Sigmoid colon (tissue), 7 donors: Measurements from ENCODE around the gene LTBP1. TPM values are rescaled to one million over a fixed set of nuclear protein-coding genes. Genes with fewer than 3 reads are reported as not detected.

Experiments
- DNase-seq: peaks from one replicate; pipeline ENCODE4 v3.0.0-alpha.2; 2019
- H3K27ac ChIP-seq, 4 donors: fragments of 200-600 bp; sonication (generic); one replicate each; pipeline ENCODE4 v1.5.1; 2016 to 2019; ENCODE audit warnings: mild to moderate bottlenecking in 1 of 4
- H3K27me3 ChIP-seq, 3 donors: fragments of 200-600 bp; sonication (generic); one replicate each; pipeline ENCODE4 v1.5.1; 2019; ENCODE audit warnings: mild to moderate bottlenecking in 1 of 3
- H3K36me3 ChIP-seq, 4 donors: fragments of 200-600 bp; sonication (generic); one replicate each; pipeline ENCODE4 v1.5.1; 2016 to 2019
- H3K4me1 ChIP-seq, 4 donors: fragments of 200-600 bp; sonication (generic); one replicate each; pipeline ENCODE4 v1.5.1; 2017 to 2019
- H3K4me3 ChIP-seq, 4 donors: fragments of 200-600 bp; sonication (generic); one replicate each; pipeline ENCODE4 v1.5.1; 2017 to 2019; ENCODE audit warnings: mild to moderate bottlenecking in 2 of 4, moderate library complexity in 1 of 4
- H3K9me3 ChIP-seq, 4 donors: fragments of 200-600 bp in 3 of 4; sonication (generic) in 3 of 4; one replicate each; pipeline versions ENCODE4 v1.5.1 to v1.6.1; 2013 to 2019
- EP300 ChIP-seq, 4 donors: sonication (generic); formaldehyde crosslinking; IDR thresholded peaks; one replicate each; pipeline ENCODE4 v1.6.1; 2017; ENCODE audit warnings: antibody characterized with exemption in 4 of 4
- POLR2A ChIP-seq, 2 donors: fragments of 450-650 bp; IDR thresholded peaks; one replicate each; pipeline ENCODE4 v1.6.1; 2016; ENCODE audit warnings: antibody characterized with exemption in 2 of 2, mild to moderate bottlenecking in 2 of 2, moderate library complexity in 2 of 2
- POLR2AphosphoS5 ChIP-seq, 4 donors: sonication (generic); formaldehyde crosslinking; IDR thresholded peaks; one replicate each; pipeline ENCODE4 v1.6.1; 2017; ENCODE audit warnings: antibody characterized with exemption in 4 of 4
- WGBS, 2 donors: extraction: QIAGEN DNeasy Blood & Tissue Kit; methylation state at CpG; one replicate each; pipeline ENCODE4 v1.1.7; 2013; 5-methylcytosine and 5-hydroxymethylcytosine counted together
- intact Hi-C: fragments of 100-400 bp; cut with DNase I; formaldehyde crosslinking; loops from one replicate; pipeline ENCODE4 v1.15.1; 2023
- polyA plus RNA-seq, 3 donors: library from polyadenylated mRNA; stranded (reverse); fragments of 200-250 nt; gene quantifications; one replicate each; pipeline ENCODE4 v1.2.3, GENCODE V29; 2013
- total RNA-seq, 4 donors: library from RNA; depleted of rRNA; stranded (reverse); fragments of >200 nt; gene quantifications; one replicate each; pipeline ENCODE4 v1.1.0, GENCODE V29; 2016
- TF ChIP-seq, protein P1 (sequence below), 4 experiments: fragments of 450-650 bp in 3 of 4; fragments of 200-600 bp in 1 of 4; IDR thresholded peaks; one replicate each; pipeline ENCODE4 v1.5.1; 2016 to 2019; ENCODE audit warnings: antibody characterized with exemption in 4 of 4, mild to moderate bottlenecking in 3 of 4, moderate library complexity in 2 of 4
- donor health status: healthy with polysubstance abuse.
- donor health status: Bipolar disorder and iron deficiency.
- donor health status: healthy.

LTBP1 gene
- total and polyA plus RNA-seq, 7 donors = 3.0 to 102 (median 34.2) TPM

DNA sequence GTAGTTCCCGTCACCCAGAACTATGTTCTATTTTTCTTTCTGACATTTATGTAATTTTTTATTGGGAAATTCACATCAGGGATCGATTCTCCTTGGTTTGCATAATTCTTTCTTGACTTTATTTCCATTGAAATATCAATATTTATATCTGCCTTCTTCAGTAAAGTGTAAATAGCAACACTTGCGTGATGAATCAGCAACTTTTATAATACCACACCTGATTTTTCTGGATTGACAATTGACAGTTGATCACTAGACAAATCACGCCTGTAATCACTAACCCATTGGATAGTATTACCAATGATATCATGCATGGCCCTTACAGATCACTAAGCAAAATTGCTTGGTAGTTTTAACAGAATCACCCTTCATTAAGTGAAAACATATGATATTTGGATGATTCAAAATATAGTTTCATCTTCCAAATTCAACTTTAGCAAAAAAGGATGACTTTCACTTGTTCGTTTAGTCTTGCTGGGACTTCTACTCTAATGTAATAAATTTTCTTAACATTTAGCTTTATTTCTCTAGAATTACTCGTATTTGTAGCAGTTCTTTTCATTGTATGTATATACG is 390.7 kb downstream of the LTBP1 start:
- no peak for DNase-seq
- no peaks in the 10 kb centered on the region for H3K4me1 ChIP-seq
- no peaks in the 10 kb centered on the region for H3K36me3 ChIP-seq
- no peaks in the 10 kb centered on the region for H3K27me3 ChIP-seq
- H3K4me3 ChIP-seq = no peak overlapping the region
- WGBS, 2 donors = 94% methylated on average over 7 of the region's 7 CpGs
- intact Hi-C loops = no loop called here
- TF ChIP-seq EP300 (IDR thresholded peaks at IDR 0.05) (no peak), POLR2A (IDR thresholded peaks at IDR 0.05) (no peak), POLR2AphosphoS5 (IDR thresholded peaks at IDR 0.05) (no peak)
- TF ChIP-seq, protein P1, sequence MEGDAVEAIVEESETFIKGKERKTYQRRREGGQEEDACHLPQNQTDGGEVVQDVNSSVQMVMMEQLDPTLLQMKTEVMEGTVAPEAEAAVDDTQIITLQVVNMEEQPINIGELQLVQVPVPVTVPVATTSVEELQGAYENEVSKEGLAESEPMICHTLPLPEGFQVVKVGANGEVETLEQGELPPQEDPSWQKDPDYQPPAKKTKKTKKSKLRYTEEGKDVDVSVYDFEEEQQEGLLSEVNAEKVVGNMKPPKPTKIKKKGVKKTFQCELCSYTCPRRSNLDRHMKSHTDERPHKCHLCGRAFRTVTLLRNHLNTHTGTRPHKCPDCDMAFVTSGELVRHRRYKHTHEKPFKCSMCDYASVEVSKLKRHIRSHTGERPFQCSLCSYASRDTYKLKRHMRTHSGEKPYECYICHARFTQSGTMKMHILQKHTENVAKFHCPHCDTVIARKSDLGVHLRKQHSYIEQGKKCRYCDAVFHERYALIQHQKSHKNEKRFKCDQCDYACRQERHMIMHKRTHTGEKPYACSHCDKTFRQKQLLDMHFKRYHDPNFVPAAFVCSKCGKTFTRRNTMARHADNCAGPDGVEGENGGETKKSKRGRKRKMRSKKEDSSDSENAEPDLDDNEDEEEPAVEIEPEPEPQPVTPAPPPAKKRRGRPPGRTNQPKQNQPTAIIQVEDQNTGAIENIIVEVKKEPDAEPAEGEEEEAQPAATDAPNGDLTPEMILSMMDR (IDR thresholded peaks at IDR 0.05) = no peak
- no peaks in the 10 kb centered on the region for H3K9me3 ChIP-seq
- H3K27ac ChIP-seq = no peak overlapping the region

DNA sequence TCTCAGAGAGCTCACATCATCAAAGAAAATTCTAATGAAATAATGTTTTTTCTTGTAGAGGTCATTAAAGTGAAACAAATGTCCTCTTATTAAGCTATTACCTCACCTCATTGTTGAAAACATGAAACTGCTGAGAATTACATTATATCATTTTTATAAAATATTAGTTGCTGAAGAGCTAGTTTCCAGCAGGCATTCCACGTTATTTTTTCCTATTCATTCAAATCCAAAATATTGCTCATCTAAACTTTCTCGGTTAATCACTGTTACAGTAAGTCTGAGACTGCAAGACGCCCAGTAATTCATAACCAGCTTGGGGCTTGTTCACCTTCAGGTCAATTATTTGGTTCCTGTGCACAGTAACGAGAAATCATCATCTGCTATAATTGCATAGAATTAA is 391.2 kb downstream of the LTBP1 start:
- intact Hi-C loops = no loop called here
- 93 to 94% methylated on average over 4 of the region's 4 CpGs for WGBS, 2 donors

DNA sequence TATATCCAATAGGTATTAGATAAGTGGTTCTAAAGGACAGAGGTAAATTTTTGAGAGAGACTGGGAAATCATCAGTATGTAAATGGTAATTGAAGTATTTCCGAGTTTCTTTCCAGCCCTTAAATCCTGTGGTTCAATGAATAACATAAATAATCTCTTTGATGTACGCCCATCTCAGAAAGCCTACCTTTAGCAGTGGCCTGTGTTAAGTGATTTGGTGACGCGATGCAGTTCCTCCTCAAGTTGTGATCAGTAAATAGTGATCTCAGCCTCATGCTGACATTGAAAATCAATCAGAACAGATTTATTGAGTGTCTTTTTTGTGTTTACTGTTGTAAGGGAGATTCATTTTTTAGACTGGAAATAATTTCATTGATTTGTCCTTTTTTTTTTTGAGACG is 392.5 kb downstream of the LTBP1 start:
- DNase-seq = no peak
- no peak overlapping the region for H3K4me3 ChIP-seq
- intact Hi-C loops = no loop called here
- no peaks in the 10 kb centered on the region for H3K27me3 ChIP-seq
- TF ChIP-seq, protein P1 (IDR thresholded peaks at IDR 0.05) = no peak
- TF ChIP-seq POLR2A (IDR thresholded peaks at IDR 0.05) (no peak), POLR2AphosphoS5 (IDR thresholded peaks at IDR 0.05) (no peak)
- H3K4me1 ChIP-seq = no peaks in the 10 kb centered on the region
- H3K9me3 ChIP-seq = no peaks in the 10 kb centered on the region
- H3K36me3 ChIP-seq = no peaks in the 10 kb centered on the region
- WGBS, 2 donors = 78 to 88% methylated on average over 5 of the region's 5 CpGs
- H3K27ac ChIP-seq = no peak overlapping the region

More for the DNA sequence above, 391.2 kb downstream of the LTBP1 start:
- no peaks in the 10 kb centered on the region for H3K9me3 ChIP-seq
- no peak for DNase-seq
- H3K36me3 ChIP-seq = no peaks in the 10 kb centered on the region
- TF ChIP-seq POLR2A (IDR thresholded peaks at IDR 0.05) (no peak), EP300 (IDR thresholded peaks at IDR 0.05) (no peak), POLR2AphosphoS5 (IDR thresholded peaks at IDR 0.05) (no peak)
- TF ChIP-seq, protein P1 (IDR thresholded peaks at IDR 0.05) = no peak
- H3K4me1 ChIP-seq = no peaks in the 10 kb centered on the region
- no peak overlapping the region for H3K4me3 ChIP-seq
- H3K27me3 ChIP-seq = no peaks in the 10 kb centered on the region
- no peak overlapping the region for H3K27ac ChIP-seq

DNA sequence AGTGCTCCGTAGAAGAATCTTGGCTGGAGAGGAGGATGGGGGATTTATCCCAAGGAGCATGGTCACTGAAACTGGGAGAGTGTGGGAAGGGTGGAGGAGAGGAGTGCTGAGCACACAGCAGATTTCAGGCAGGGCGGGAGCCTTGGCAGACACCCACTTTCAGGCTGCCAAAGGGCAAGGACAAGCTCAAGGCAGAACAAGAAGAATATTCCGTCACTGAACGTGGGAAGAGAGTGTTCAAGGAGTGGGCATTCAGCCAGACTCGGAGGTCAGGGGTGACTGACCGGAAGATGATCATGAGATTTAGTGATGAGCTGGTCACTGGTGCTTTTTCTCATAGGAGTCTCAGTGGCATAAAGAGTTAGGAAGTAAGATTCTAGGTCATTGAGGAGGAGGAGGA is 393.5 kb downstream of the LTBP1 start:
- no peaks in the 10 kb centered on the region for H3K36me3 ChIP-seq
- no peak overlapping the region for H3K4me3 ChIP-seq
- H3K9me3 ChIP-seq = no peaks in the 10 kb centered on the region
- H3K4me1 ChIP-seq = no peaks in the 10 kb centered on the region
- DNase-seq = peak; percentile 84
- TF ChIP-seq POLR2AphosphoS5 (IDR thresholded peaks at IDR 0.05) (peak in 2 of 4 donors; percentile 29 to 45), EP300 (IDR thresholded peaks at IDR 0.05) (no peak)
- H3K27ac ChIP-seq = no peak overlapping the region
- intact Hi-C loops = no loop called here
- WGBS, 2 donors = 80 to 81% methylated on average over 6 of the region's 6 CpGs
- no peaks in the 10 kb centered on the region for H3K27me3 ChIP-seq

DNA sequence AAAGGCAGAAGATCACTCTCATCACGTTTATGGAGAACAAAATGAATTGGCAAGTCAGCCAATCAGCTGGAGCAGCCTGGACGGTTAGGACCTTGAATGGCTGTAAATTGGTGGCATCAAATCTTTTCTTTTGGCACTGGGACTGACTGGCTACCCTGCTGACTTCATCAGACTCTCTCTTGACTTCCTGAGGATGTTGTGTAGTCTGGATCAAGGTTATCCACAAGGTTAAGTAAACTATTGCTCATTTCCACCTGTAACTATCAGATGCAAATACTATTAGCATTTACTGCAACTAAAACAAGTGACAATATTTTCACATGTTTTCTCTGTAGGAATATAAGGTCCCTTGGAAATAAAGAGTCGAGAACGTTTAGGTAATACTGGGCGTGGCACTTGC is 395.4 kb downstream of the LTBP1 start:
- no peak for DNase-seq
- Histone ChIP-seq H3K9me3 (no peaks in the 10 kb centered on the region), H3K4me1 (no peaks in the 10 kb centered on the region), H3K4me3 (no peak overlapping the region), H3K27me3 (no peaks in the 10 kb centered on the region), H3K27ac (no peak overlapping the region), H3K36me3 (peaks cover 0 to under 1% (median 0%) of the 10 kb centered on the region in 4 donors)
- intact Hi-C loops = no loop called here
- 80 to 83% methylated on average over 5 of the region's 5 CpGs for WGBS, 2 donors
- TF ChIP-seq POLR2A (IDR thresholded peaks at IDR 0.05) (no peak), POLR2AphosphoS5 (IDR thresholded peaks at IDR 0.05) (no peak), EP300 (IDR thresholded peaks at IDR 0.05) (no peak)
- TF ChIP-seq, protein P1 (IDR thresholded peaks at IDR 0.05) = no peak
